AG08395 (cell line): Measurements from ENCODE around the gene KRT80.
A peak's percentile ranks its signal among the peaks of the same experiment; 100 is the strongest.
"Not testable (repeated sequence)": the region's sequence is repeated elsewhere in the genome, so short reads cannot be mapped to it uniquely, and the experiment has no call there.

ENCODE experiments used
- DNase-seq: peaks from one replicate; pipeline ENCODE4 v3.0.0; 2012; ENCODE audit warnings: mixed read lengths, low spot score

The KRT80 gene

GRCh38 chr12:52191841-52192791 is at the start of gene KRT80:
TSS of gene KRT80 (minus strand) at chr12:52192014. CDS start at chr12:52191902, 112 bp downstream.
- peak; percentile 99 for DNase-seq

- no peak for DNase-seq
Observed at GRCh38 chr12:52241205-52241842, 49.5 kb upstream of the KRT80 start.

- not testable (repeated sequence) for DNase-seq
Observed at GRCh38 chr12:52240247-52240646, 48.4 kb upstream of the KRT80 start.

- DNase-seq = no peak
Observed at GRCh38 chr12:52239767-52240166, 48.0 kb upstream of the KRT80 start.

- no peak for DNase-seq
Observed at GRCh38 chr12:52238916-52239646, 47.3 kb upstream of the KRT80 start.

- DNase-seq = no peak
Observed at GRCh38 chr12:52238207-52238840, 46.5 kb upstream of the KRT80 start.

GRCh38 chr12:52236386-52237050 is 44.7 kb upstream of the KRT80 start:
- no peak for DNase-seq

GRCh38 chr12:52235822-52236361 is 44.1 kb upstream of the KRT80 start:
- no peak for DNase-seq

GRCh38 chr12:52235001-52235764 is 43.4 kb upstream of the KRT80 start:
- DNase-seq = no peak

- DNase-seq = no peak
Observed at GRCh38 chr12:52234223-52234810, 42.5 kb upstream of the KRT80 start.

GRCh38 chr12:52233462-52234207 is 41.8 kb upstream of the KRT80 start:
- no peak for DNase-seq

- DNase-seq = no peak
Observed at GRCh38 chr12:52232674-52233461, 41.1 kb upstream of the KRT80 start, which contains the start of gene KRT7. TSS of gene KRT7 (plus strand) at chr12:52233243. CDS start at chr12:52233297, 54 bp downstream.

- no peak for DNase-seq
Observed at GRCh38 chr12:52232203-52232673, 40.4 kb upstream of the KRT80 start.

GRCh38 chr12:52231305-52232202 is 39.7 kb upstream of the KRT80 start:
- DNase-seq = no peak

GRCh38 chr12:52230364-52231281 is 38.8 kb upstream of the KRT80 start:
- peak; percentile 85 for DNase-seq

GRCh38 chr12:52229836-52230343 is 38.1 kb upstream of the KRT80 start:
- no peak for DNase-seq
